Fibroblast of lung (primary cell): ENCODE measurements around the gene DGAT2. TPM values are rescaled to one million over a fixed set of nuclear protein-coding genes. Genes with fewer than 3 reads are reported as not detected.

ENCODE experiments used
- DNase-seq, 2 donors: peaks; one replicate each; pipeline versions ENCODE4 v3.0.0 to v3.0.0-alpha.2; 2010; ENCODE audit warnings: low read depth in 2 of 2
- H2AFZ ChIP-seq: 2 replicates; pipeline ENCODE4 v1.5.1; 2012; ENCODE audit warnings: low read length, control low read depth, inconsistent platforms
- H3K27ac ChIP-seq: 2 replicates; pipeline ENCODE4 v1.5.1; 2011; ENCODE audit warnings: low read length, control low read depth; ENCODE audit not compliant: insufficient read depth
- H3K27me3 ChIP-seq: 2 replicates; pipeline ENCODE4 v1.5.1; 2011; ENCODE audit warnings: mild to moderate bottlenecking, low read length; ENCODE audit not compliant: control insufficient read depth, insufficient read depth
- H3K36me3 ChIP-seq: 2 replicates; pipeline ENCODE4 v1.5.1; 2011; ENCODE audit warnings: low read length; ENCODE audit not compliant: control insufficient read depth, insufficient read depth
- H3K4me1 ChIP-seq: 2 replicates; pipeline ENCODE4 v1.5.1; 2011; ENCODE audit warnings: low read length; ENCODE audit not compliant: control insufficient read depth, insufficient read depth; ENCODE audit errors: extremely low read depth
- H3K4me2 ChIP-seq: 2 replicates; pipeline ENCODE4 v1.5.1; 2011; ENCODE audit warnings: low read length, control low read depth; ENCODE audit not compliant: insufficient read depth; ENCODE audit errors: extremely low read depth
- H3K4me3 ChIP-seq, 4 experiments: fragments of 200-600 bp in 1 of 4; sonication (generic) in 1 of 4; replicated peaks in 1 of 4; 2 replicates each; pipeline ENCODE4 v1.5.1; 2011 to 2016; ENCODE audit warnings: low read length in 4 of 4, low read depth in 3 of 4, mild to moderate bottlenecking in 3 of 4, control low read depth in 2 of 4, inconsistent platforms in 1 of 4, mixed read lengths in 1 of 4; ENCODE audit not compliant: insufficient read depth in 1 of 4; ENCODE audit errors: control extremely low read depth in 1 of 4
- H3K79me2 ChIP-seq: 2 replicates; pipeline ENCODE4 v1.5.1; 2012; ENCODE audit warnings: mild to moderate bottlenecking, low read length, inconsistent platforms; ENCODE audit not compliant: control insufficient read depth, insufficient read depth
- H3K9ac ChIP-seq: 2 replicates; pipeline ENCODE4 v1.5.1; 2011; ENCODE audit warnings: mild to moderate bottlenecking, low read length, control low read depth; ENCODE audit not compliant: insufficient read depth
- H3K9me3 ChIP-seq: 2 replicates; pipeline ENCODE4 v1.5.1; 2012; ENCODE audit warnings: low read depth, low read length; ENCODE audit not compliant: control insufficient read depth, insufficient read depth
- H4K20me1 ChIP-seq: 2 replicates; pipeline ENCODE4 v1.5.1; 2011; ENCODE audit warnings: low read length; ENCODE audit not compliant: control insufficient read depth, insufficient read depth; ENCODE audit errors: extremely low read depth
- CTCF ChIP-seq, 2 donors: IDR thresholded peaks in 1 of 2; conservative IDR thresholded peaks in 1 of 2; 1 replicate in 1 of 2; 2 replicates in 1 of 2; pipeline ENCODE4 v1.5.1; 2011 to 2012; ENCODE audit warnings: low read length in 2 of 2, control low read depth in 1 of 2, inconsistent platforms in 1 of 2, low read depth in 1 of 2, mild to moderate bottlenecking in 1 of 2
- EZH2 ChIP-seq: IDR thresholded peaks from 2 replicates; pipeline ENCODE4 v1.5.1; 2012; ENCODE audit warnings: low read length, control low read depth, mild to moderate bottlenecking; ENCODE audit errors: missing control alignments
- polyA plus RNA-seq, 2 donors: library from polyadenylated mRNA; depleted of rRNA in 1 of 2; stranded (reverse) in 1 of 2; unstranded in 1 of 2; fragments of >200 nt; gene quantifications; 2 replicates each; pipeline ENCODE4 v1.2.1, GENCODE V29; 2011 to 2012; ENCODE audit warnings: missing spikeins in 1 of 2
- total RNA-seq: library from RNA; depleted of rRNA; stranded (reverse); fragments of >200 nt; gene quantifications from 2 replicates; pipeline ENCODE4 v1.2.1, GENCODE V29; 2014

The DGAT2 gene
- total and polyA plus RNA-seq, 2 donors (not counting 1 experiment from before 2014, with no cell fraction given) = 0.32 to 1.3 TPM

GRCh38 chr11:75841739-75842138 lies 73.2 kb downstream of the DGAT2 start:
- H3K4me1 ChIP-seq = no peaks in the 10 kb centered on the region
- DNase-seq = no peak
- no peaks in the 10 kb centered on the region for H4K20me1 ChIP-seq
- H3K4me3 ChIP-seq = no peak overlapping the region
- no peaks in the 10 kb centered on the region for H3K36me3 ChIP-seq
- no peaks in the 10 kb centered on the region for H3K27me3 ChIP-seq
- TF ChIP-seq CTCF (conservative IDR thresholded peaks at IDR 0.05 in 1 of 2, IDR thresholded peaks at IDR 0.05 in 1 of 2; ENCODE audit: low read depth in 1 of 2, low read length in 2 of 2) = no peak
- TF ChIP-seq EZH2 = no peak
- no peak overlapping the region for H3K4me2 ChIP-seq
- H3K27ac ChIP-seq = no peak overlapping the region
- no peaks in the 10 kb centered on the region for H3K9me3 ChIP-seq
- H2AFZ ChIP-seq = no peak overlapping the region
- no peak overlapping the region for H3K9ac ChIP-seq
- no peaks in the 10 kb centered on the region for H3K79me2 ChIP-seq

- TF ChIP-seq EZH2 (no peak), CTCF (conservative IDR thresholded peaks at IDR 0.05 in 1 of 2, IDR thresholded peaks at IDR 0.05 in 1 of 2; ENCODE audit: low read depth in 1 of 2, low read length in 2 of 2) (no peak)
- Histone ChIP-seq H3K9ac (no peak overlapping the region), H3K79me2 (no peaks in the 10 kb centered on the region), H3K4me2 (no peak overlapping the region), H3K27me3 (no peaks in the 10 kb centered on the region), H2AFZ (no peak overlapping the region), H4K20me1 (no peaks in the 10 kb centered on the region), H3K36me3 (no peaks in the 10 kb centered on the region), H3K9me3 (no peaks in the 10 kb centered on the region), H3K4me3 (no peak overlapping the region), H3K4me1 (no peaks in the 10 kb centered on the region), H3K27ac (no peak overlapping the region)
- no peak for DNase-seq
These were observed 76.7 kb downstream of the DGAT2 start for GRCh38 chr11:75845324-75845723.

- TF ChIP-seq EZH2 (no peak), CTCF (conservative IDR thresholded peaks at IDR 0.05 in 1 of 2, IDR thresholded peaks at IDR 0.05 in 1 of 2; ENCODE audit: low read depth in 1 of 2, low read length in 2 of 2) (no peak)
- Histone ChIP-seq H3K4me2 (no peak overlapping the region), H3K79me2 (no peaks in the 10 kb centered on the region)
These were observed 81.3 kb downstream of the DGAT2 start for GRCh38 chr11:75849894-75850293.

More at GRCh38 chr11:75849894-75850293, 81.3 kb downstream of the DGAT2 start:
- no peak for DNase-seq
- Histone ChIP-seq H4K20me1 (no peaks in the 10 kb centered on the region), H3K27ac (no peak overlapping the region), H3K27me3 (no peaks in the 10 kb centered on the region), H3K4me3 (no peak overlapping the region), H3K4me1 (no peaks in the 10 kb centered on the region), H3K36me3 (no peaks in the 10 kb centered on the region), H3K9ac (no peak overlapping the region), H3K9me3 (no peaks in the 10 kb centered on the region), H2AFZ (no peak overlapping the region)
